GM12801 (cell line): Measurements from ENCODE around the gene MFSD2B.

Experiments used
- TF ChIP-seq, protein P1 (sequence below): IDR thresholded peaks from one replicate; pipeline ENCODE4 v1.5.1; 2011; ENCODE audit warnings: control low read depth; ENCODE audit not compliant: insufficient read length; ENCODE audit errors: extremely low read depth

Gene MFSD2B, protein sequence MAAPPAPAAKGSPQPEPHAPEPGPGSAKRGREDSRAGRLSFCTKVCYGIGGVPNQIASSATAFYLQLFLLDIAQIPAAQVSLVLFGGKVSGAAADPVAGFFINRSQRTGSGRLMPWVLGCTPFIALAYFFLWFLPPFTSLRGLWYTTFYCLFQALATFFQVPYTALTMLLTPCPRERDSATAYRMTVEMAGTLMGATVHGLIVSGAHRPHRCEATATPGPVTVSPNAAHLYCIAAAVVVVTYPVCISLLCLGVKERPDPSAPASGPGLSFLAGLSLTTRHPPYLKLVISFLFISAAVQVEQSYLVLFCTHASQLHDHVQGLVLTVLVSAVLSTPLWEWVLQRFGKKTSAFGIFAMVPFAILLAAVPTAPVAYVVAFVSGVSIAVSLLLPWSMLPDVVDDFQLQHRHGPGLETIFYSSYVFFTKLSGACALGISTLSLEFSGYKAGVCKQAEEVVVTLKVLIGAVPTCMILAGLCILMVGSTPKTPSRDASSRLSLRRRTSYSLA

DNA sequence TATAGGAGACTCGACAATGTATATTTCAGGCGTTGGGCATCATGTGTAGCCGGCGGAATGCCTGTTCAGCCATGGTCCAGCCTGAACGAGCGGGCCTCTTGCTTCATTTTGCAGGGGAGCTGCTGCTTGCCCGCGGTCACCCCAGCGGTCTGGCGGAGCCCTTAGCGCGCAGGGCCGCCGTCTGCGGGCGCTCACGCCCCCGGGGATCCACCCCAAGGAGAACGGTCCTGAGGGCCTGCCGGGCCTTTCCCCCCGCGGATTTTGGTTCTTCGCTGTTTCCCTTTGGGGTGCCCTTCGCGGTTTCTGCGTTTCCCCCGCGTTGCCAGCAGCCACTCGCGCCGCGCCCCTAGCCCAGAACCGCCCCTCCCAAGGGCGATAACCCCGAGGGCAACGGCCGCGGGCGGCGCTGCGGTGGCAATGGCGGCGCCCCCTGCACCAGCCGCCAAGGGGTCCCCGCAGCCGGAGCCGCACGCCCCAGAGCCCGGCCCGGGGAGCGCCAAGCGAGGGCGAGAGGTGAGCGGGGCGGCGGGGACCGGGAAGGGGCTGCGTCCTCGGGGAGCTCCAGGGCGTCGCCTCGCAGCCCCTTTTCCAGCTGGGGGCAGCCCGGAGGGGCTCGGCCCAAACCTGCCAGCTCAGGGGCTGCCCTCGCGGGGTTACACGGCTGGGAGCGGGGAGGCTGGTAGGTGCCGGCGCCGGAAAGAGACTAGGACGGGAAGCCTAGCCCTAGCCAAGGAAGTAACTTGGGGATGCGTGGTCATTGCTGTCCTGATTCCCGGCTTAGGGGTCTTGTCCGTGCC lies at the start of gene MFSD2B:
MFSD2B (plus strand) TSS at position 406 of the 797 bp plus-strand sequence; CDS start at position 418, 12 bp downstream.
- TF ChIP-seq, protein P1, sequence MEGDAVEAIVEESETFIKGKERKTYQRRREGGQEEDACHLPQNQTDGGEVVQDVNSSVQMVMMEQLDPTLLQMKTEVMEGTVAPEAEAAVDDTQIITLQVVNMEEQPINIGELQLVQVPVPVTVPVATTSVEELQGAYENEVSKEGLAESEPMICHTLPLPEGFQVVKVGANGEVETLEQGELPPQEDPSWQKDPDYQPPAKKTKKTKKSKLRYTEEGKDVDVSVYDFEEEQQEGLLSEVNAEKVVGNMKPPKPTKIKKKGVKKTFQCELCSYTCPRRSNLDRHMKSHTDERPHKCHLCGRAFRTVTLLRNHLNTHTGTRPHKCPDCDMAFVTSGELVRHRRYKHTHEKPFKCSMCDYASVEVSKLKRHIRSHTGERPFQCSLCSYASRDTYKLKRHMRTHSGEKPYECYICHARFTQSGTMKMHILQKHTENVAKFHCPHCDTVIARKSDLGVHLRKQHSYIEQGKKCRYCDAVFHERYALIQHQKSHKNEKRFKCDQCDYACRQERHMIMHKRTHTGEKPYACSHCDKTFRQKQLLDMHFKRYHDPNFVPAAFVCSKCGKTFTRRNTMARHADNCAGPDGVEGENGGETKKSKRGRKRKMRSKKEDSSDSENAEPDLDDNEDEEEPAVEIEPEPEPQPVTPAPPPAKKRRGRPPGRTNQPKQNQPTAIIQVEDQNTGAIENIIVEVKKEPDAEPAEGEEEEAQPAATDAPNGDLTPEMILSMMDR, result no peak

DNA sequence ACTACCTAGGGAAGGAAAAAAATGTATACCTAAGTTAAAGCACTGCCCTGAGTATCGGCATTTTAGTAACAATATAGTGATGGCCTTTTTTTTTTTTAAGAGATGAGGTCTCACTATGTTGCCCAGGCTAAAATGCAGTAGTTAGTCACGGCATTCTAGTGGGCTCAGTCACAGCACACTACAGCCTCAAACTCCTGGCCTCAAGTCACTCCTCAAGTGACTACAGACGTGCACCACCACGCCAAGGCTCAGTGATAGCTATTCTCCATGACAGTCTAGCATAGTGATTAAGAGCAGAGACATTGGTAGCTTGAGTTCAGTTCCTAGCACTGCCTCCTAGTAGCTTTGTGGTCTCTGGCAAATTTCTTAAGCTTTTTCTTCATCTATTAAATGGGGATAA lies 42.0 kb upstream of the MFSD2B start:
- TF ChIP-seq, protein P1, result no peak

DNA sequence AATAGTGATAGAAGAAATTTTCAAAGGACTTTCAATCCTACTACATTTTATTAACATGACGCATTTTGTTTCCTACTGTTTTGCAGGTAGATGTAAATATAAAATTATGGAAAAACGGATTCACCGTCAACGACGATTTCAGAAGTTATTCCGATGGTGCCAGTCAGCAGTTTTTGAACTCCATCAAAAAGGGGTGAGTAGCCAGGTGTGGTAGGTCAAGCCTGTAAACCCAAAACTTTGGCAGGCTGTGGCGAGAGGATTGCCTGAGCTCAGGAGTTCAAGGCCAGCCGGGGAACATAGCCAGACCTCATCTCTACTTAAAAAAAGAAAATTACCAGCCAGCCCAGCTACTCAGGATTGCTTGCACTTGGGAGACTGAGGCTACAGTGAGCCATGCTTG lies 33.0 kb upstream of the MFSD2B start:
- TF ChIP-seq, protein P1, result no peak

DNA sequence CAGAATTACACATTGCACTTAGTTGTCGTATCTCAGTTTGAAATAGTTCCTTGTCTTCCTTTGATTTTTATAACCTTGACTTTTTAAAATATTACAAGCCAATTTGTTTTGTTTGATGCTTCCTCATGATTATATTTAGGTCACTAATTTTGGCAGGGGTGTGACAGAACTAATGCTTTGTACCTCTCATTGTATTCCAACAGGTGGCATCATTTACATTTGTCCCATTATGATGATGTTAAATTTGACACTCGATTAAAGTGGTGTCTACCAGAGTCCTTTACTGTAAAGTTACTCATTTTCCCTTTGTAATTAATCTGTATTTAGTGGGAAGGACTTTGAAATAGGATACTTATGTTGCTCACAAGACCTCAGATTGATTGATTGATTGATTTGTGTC lies 21.5 kb upstream of the MFSD2B start:
- TF ChIP-seq, protein P1, result no peak

DNA sequence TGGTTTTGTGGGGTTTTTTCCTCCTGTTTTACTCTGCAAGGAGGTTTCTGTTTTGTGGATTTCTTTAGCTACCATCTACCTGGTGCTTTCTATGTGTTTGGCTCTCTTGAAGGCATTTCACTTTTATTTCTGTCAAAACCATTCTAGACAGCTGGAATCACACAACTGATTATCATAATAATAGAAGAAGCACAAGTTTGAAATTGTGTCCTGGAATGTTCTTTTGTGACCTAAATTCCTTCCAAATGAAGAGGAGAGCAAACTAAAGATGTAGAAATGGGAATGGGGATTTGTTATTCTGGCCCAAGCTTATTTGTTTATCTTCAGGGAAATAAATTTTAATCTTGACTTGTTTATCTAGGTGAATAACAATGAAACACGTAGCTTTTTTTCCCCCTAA lies 17.0 kb upstream of the MFSD2B start:
- TF ChIP-seq, protein P1, result no peak

DNA sequence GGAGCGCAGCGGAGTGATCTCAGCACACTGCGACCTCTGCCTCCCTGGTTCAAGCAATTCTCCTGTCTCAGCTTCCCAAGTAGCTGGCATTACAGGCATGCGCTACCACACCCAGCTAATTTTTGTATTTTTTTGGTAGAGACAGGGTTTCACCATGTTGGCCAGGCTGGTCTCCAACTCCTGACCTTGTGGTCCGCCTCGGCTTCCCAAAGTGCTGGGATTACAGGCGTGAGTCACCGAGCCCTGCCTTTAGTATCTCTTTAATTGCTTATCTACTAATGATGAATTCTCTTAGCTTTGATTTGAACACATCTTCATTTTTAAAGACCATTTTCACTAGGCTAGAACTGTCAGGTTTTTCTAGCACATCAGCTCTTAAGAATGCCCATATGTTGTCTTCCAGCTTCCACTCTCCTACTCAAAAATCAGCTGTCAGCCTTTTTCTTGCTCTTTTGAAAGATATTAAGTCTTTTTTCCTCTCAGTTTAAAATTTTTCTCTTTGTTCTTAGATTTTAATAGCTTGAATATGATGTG lies 16.1 kb upstream of the MFSD2B start:
- TF ChIP-seq, protein P1, result no peak

DNA sequence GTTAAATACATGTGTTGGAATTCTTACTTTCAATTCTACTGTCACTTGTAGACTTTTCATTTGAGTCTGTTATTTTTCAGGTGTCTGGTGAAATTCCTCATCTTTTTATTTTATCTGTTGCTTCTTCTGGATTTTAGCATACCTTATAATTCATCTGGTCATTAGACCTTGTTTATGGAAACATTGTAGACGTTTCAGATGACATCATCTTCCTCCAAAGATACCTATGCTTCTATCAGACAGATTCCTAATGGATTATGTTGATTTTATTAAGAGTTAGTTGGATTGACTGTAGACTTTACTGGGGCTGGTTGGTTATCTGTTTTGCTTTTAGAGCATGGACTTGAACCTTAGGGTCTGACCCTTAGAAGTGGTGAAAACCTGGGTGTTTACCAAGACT lies 15.3 kb upstream of the MFSD2B start:
- TF ChIP-seq, protein P1, result no peak
